Measurements from ENCODE around the gene KRT5.
"Not testable (repeated sequence)": the region's sequence is repeated elsewhere in the genome, so short reads cannot be mapped to it uniquely, and the experiment has no call there.

KRT5 gene

DNA sequence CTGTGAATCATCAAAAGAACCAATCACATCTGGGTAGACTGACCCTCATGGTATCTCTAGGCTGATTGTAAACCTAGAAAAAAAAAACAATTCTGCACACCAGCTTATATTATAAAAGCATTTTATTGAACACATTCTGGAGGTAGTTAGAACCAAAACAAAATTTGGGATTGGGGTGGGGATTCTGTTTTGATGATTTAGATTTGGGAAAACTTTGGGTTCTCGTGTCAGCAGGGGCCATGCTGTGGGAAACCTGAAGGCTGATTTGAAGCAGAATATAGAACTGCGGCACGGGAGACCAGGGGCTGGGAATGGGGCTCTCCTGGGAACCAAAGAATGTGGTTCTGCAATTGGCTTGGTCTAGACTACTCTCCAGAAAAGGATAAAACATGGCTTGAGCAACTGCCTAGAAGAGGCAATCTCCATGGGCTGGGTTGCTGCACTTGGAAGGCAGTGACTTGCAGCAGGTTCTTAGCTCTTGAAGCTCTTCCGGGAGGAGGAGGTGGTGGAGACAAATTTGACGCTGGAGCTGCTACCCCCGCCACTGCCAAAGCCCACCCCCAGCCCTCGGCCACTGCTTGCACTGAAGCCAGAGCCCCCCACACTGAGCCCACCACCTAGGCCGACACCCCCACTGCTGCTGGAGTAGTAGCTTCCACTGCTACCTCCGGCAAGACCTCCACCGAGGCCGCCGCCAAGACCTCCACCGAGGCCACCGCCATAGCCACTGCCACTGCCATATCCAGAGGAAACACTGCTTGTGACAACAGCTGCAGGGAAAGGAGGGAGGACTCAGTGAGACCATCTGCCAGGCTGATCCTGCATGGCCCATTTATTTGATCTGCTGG, 5.5 kb downstream of the KRT5 start:
- no peak for DNase-seq (ENCODE audit: low spot score)
- ChIA-PET CTCF (interaction anchor here (0.5 to 3.0 kb wide), 5 partner anchors 65 to 371 kb away, joined by 3 to 18 read pairs (median 4); no protein-coding TSS in a partner anchor), POLR2A (ENCODE audit: low non-redundant PET) (interaction anchor here (0.7 kb wide), 1 partner anchor 142 kb away, joined by 3 read pairs; no protein-coding TSS in a partner anchor)
- H3K27ac ChIP-seq, result peak overlapping the region; percentile 90
- TF ChIP-seq, protein P1, sequence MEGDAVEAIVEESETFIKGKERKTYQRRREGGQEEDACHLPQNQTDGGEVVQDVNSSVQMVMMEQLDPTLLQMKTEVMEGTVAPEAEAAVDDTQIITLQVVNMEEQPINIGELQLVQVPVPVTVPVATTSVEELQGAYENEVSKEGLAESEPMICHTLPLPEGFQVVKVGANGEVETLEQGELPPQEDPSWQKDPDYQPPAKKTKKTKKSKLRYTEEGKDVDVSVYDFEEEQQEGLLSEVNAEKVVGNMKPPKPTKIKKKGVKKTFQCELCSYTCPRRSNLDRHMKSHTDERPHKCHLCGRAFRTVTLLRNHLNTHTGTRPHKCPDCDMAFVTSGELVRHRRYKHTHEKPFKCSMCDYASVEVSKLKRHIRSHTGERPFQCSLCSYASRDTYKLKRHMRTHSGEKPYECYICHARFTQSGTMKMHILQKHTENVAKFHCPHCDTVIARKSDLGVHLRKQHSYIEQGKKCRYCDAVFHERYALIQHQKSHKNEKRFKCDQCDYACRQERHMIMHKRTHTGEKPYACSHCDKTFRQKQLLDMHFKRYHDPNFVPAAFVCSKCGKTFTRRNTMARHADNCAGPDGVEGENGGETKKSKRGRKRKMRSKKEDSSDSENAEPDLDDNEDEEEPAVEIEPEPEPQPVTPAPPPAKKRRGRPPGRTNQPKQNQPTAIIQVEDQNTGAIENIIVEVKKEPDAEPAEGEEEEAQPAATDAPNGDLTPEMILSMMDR (conservative IDR thresholded peaks at IDR 0.05; ENCODE audit: low read depth), result no peak

DNA sequence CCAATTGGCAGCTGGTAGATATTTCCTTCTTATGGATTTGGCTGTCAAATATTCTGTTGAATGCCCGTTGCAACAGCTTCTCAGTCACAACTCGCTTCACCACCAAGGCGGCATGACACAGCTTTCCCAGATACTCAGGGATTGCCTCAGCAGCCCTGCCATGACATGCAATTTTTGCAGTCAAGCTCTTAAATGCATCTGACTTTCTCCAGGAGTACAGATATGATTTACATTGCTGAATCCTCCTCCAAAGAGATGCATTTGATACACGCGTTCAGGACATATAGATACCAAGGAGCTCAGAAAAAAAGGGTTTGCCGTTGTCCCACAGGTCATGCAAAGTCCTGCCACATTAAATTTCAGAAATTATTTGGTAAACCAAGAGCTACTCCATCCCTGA, 6.5 kb downstream of the KRT5 start:
- ChIA-PET POLR2A (ENCODE audit: low non-redundant PET) (no interaction called here), CTCF (interaction anchor here (0.9 to 3.0 kb wide), 4 partner anchors 66 to 366 kb away, joined by 4 to 18 read pairs (median 5); no protein-coding TSS in a partner anchor)
- TF ChIP-seq, protein P1 (conservative IDR thresholded peaks at IDR 0.05; ENCODE audit: low read depth), result no peak
- peak overlapping the region; percentile 49; the same call in 1 of the 2 replicates for H3K27ac ChIP-seq
- no peak for DNase-seq (ENCODE audit: low spot score)

DNA sequence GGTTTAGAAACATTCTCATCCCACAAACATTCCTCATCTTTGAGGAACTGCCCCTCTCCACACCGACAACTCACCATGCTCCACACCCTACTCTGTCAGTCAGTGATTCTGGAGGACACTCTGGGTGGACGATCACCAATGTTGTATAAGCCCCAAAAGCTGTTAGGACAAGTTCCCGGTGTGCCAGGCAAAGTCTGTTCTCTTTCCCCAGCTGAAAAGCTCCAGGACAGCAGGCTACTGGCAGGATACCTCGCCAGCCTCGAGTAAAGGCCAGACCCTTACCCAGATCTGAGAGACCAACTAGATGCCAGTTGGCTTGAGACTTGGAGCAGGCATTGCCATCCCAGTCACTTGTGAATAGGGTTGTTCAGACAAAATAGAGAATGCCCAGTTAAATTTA, 12.0 kb downstream of the KRT5 start:
- TF ChIP-seq, protein P1 (conservative IDR thresholded peaks at IDR 0.05; ENCODE audit: low read depth), result no peak
- H3K27ac ChIP-seq, result no peak overlapping the region
- CTCF ChIA-PET, result interaction anchor here (0.9 kb wide), 1 partner anchor 126 kb away, joined by 4 read pairs; no protein-coding TSS in a partner anchor
- no peak for DNase-seq (ENCODE audit: low spot score)
- POLR2A ChIA-PET (ENCODE audit: low non-redundant PET), result no interaction called here

DNA sequence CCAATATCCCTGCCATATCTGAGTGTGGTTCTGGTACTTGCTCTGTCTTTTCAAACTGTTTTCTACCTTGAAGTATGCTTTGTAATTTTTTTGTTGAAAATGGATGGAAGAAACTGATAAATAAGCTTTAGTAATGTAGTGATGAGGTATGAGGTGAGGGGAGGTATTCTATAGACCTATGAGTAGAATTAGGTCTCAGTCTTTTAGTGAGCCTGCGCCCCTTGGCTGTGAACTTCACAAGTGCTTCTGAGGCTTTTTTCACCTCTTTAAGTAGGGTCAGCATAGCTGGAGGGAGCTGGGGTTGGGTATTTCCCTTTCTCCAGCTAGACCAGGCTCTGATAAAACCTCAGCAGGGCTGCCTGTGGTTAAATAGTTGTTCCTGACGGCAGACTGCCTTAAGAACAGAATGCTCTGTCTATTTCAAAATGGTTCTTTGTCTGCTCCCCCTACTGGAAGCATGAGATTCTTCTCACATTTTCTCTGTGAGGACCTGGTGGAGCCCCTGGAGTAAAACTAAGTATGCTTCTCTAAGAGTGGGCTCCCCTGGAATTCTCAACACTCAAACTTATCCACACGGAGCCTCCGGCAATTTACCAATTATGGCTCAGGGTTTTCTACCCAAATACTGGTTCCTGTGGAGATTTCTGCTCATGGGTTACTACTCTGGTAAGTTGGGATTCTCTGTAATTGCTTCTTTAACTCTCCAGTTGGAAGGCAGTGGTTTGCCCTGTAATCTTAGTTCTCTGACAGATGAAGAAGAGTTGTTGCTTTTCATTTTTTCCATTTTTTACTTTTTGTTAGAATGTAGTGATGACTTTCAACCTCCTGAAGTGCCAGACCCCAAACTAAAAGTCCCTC, 13.1 kb downstream of the KRT5 start:
- ChIA-PET POLR2A (ENCODE audit: low non-redundant PET) (no interaction called here), CTCF (interaction anchor here (0.9 to 1.1 kb wide), 2 partner anchors 18 to 125 kb away, joined by 3 to 4 read pairs; no protein-coding TSS in a partner anchor)
- DNase-seq (ENCODE audit: low spot score), result no peak
- TF ChIP-seq, protein P1 (conservative IDR thresholded peaks at IDR 0.05; ENCODE audit: low read depth), result peak; percentile 62
- no peak overlapping the region for H3K27ac ChIP-seq

DNA sequence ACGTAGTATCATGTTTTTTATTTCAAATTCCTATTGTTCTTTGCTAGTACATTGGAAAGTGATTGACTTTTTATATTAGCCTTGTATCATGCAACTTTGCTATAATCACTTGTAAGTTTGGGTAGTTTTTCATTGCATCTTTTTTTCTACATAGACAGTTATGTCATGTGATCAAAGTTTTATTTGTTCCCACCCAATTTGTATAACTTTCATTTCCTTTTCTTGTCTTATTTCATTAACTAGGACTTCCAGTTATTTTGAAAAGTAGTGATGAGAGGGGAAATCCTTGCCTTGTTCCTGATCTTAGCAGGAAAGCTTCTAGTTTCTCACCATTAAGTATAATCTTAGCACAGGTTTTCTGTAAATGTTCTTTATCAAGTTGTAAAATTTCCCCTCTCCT, 17.3 kb downstream of the KRT5 start:
- ChIA-PET CTCF (interaction anchor here (0.6 kb wide), 1 partner anchor 77 kb away, joined by 3 read pairs; no protein-coding TSS in a partner anchor), POLR2A (ENCODE audit: low non-redundant PET) (no interaction called here)
- DNase-seq (ENCODE audit: low spot score), result no peak
- no peak overlapping the region for H3K27ac ChIP-seq
- TF ChIP-seq, protein P1 (conservative IDR thresholded peaks at IDR 0.05; ENCODE audit: low read depth), result no peak

DNA sequence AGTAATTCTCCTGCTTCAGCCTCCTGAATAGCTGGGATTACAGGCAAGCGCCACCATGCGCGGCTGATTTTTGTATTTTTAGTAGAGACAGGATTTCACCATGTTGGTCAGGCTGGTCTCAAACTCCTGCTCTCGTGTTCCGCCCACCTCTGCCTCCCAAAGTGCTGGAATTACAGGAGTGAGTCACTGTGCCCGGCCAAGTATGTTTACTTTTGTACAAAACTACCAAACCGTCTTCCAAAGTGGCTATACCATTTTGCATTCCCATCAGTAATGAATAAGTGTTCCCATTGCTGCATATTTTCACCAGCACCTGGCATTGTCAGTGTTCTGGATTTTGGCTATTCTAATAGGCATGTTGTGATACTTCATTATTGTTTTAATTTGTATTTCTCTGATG, 18.7 kb downstream of the KRT5 start:
- no peak overlapping the region for H3K27ac ChIP-seq
- DNase-seq (ENCODE audit: low spot score), result no peak
- TF ChIP-seq, protein P1 (conservative IDR thresholded peaks at IDR 0.05; ENCODE audit: low read depth), result no peak
- ChIA-PET POLR2A (ENCODE audit: low non-redundant PET) (no interaction called here), CTCF (no interaction called here)

DNA sequence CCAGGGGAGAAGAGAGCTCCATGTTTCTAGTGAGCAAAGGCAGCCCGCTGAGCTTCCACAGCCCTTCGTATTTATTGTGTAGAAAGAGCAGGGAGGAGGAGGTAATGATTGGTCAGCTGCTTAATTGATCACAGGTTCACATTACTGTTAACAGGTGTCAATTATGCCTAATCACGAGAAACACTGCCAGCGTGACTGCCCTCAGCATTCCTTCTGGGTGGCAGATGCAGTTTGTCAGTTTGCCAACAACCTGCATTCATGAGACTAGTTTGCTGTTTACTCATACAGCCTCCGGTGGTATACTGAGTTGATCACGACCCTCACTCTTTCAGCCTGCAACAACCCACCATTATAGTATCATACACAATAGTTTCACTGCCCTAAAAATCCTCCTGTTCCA, 19.6 kb downstream of the KRT5 start:
- DNase-seq (ENCODE audit: low spot score); CTCF ChIA-PET: not testable (repeated sequence)
- POLR2A ChIA-PET (ENCODE audit: low non-redundant PET), result interaction anchor here (0.6 kb wide), 1 partner anchor 262 kb away, joined by 3 read pairs; no protein-coding TSS in a partner anchor

More for the DNA sequence above, 19.6 kb downstream of the KRT5 start:
- not testable (repeated sequence) for H3K27ac ChIP-seq

Measured in RWPE1 (cell line).